ENCODE measurements around the gene EIF3K.
"Not testable (repeated sequence)": the region's sequence is repeated elsewhere in the genome, so short reads cannot be mapped to it uniquely, and the experiment has no call there.

EIF3K gene

GRCh38 chr19:38618590-38619360, at the start of gene EIF3K:
TSS of gene EIF3K (plus strand) at chr19:38619188. CDS start at chr19:38619269, 81 bp downstream.
- DNase-seq = peak; percentile 94

- DNase-seq = no peak
Observed at GRCh38 chr19:38569368-38569983, 49.5 kb upstream of the EIF3K start.

- DNase-seq = no peak
Observed at GRCh38 chr19:38571682-38572081, 47.3 kb upstream of the EIF3K start.

GRCh38 chr19:38577826-38578225, 41.2 kb upstream of the EIF3K start:
- DNase-seq = no peak

- not testable (repeated sequence) for DNase-seq
Observed at GRCh38 chr19:38579304-38579703, 39.7 kb upstream of the EIF3K start.

GRCh38 chr19:38580080-38580479, 38.9 kb upstream of the EIF3K start:
- DNase-seq = no peak

- DNase-seq = no peak
Observed at GRCh38 chr19:38583219-38583984, 35.6 kb upstream of the EIF3K start.

GRCh38 chr19:38583985-38584305, 35.0 kb upstream of the EIF3K start:
- no peak for DNase-seq

- no peak for DNase-seq
Observed at GRCh38 chr19:38587562-38587961, 31.4 kb upstream of the EIF3K start.

- DNase-seq = no peak
Observed at GRCh38 chr19:38588041-38588440, 30.9 kb upstream of the EIF3K start.

GRCh38 chr19:38592940-38593339, 26.0 kb upstream of the EIF3K start:
- no peak for DNase-seq

- no peak for DNase-seq
Observed at GRCh38 chr19:38596057-38596981, 22.7 kb upstream of the EIF3K start.

- DNase-seq = no peak
Observed at GRCh38 chr19:38597075-38597474, 21.9 kb upstream of the EIF3K start.

GRCh38 chr19:38599722-38600121, 19.3 kb upstream of the EIF3K start:
- no peak for DNase-seq

- not testable (repeated sequence) for DNase-seq
Observed at GRCh38 chr19:38602856-38603255, 16.1 kb upstream of the EIF3K start.

- no peak for DNase-seq
Observed at GRCh38 chr19:38606131-38606530, 12.9 kb upstream of the EIF3K start.

- no peak for DNase-seq
Observed at GRCh38 chr19:38614289-38614688, 4.7 kb upstream of the EIF3K start.

GRCh38 chr19:38615007-38615581, 3.9 kb upstream of the EIF3K start:
- no peak for DNase-seq

GRCh38 chr19:38616265-38616664, 2.7 kb upstream of the EIF3K start:
- DNase-seq = no peak

- DNase-seq = no peak
Observed at GRCh38 chr19:38617283-38617763, 1.7 kb upstream of the EIF3K start.

GRCh38 chr19:38617764-38618589, 1.0 kb upstream of the EIF3K start, which contains the start of gene MAP4K1:
TSS of gene MAP4K1 (minus strand) at chr19:38617953. CDS start at chr19:38617895, 58 bp downstream.
- no peak for DNase-seq

Measured in NCI-H1048 (cell line).